Measurements from ENCODE around the gene METTL1. TPM values are rescaled to one million over a fixed set of nuclear protein-coding genes. Genes with fewer than 3 reads are reported as not detected.

Gene METTL1
- total and polyA plus RNA-seq, 2 donors (not counting 1 experiment from before 2014, with no cell fraction given) = 9.1 to 9.2 TPM

- no peak overlapping the region for H3K9ac ChIP-seq (ENCODE audit: low read length)
- ChIA-PET POLR2A (interaction anchor here (0.6 kb wide), 1 partner anchor 22 kb away, joined by 3 read pairs; no protein-coding TSS in a partner anchor), CTCF (no interaction called here)
- H4K20me1 ChIP-seq (ENCODE audit: control insufficient read depth, insufficient read depth, low read length, poor library complexity, severe bottlenecking) = peaks cover 29% of the 10 kb centered on the region
- ATAC-seq (ENCODE audit: low read depth) = no peak
- no peak overlapping the region for H3K27ac Mint-ChIP-seq
- H3K27me3 Mint-ChIP-seq = no peaks in the 10 kb centered on the region
- 98% methylated on average over 16 of the region's 20 CpGs for WGBS (ENCODE audit: insufficient coverage)
- no peak for DNase-seq
- H3K4me3 Mint-ChIP-seq = no peak overlapping the region
- H3K79me2 ChIP-seq (ENCODE audit: control insufficient read depth, insufficient read depth, low read length) = peaks cover 3% of the 10 kb centered on the region
- H3K4me1 Mint-ChIP-seq = peaks cover 21% of the 10 kb centered on the region
- H3K4me2 ChIP-seq (replicated peaks; ENCODE audit: low read depth, low read length, poor library complexity, severe bottlenecking) = no peak overlapping the region
- H3K27ac ChIP-seq (ENCODE audit: low read length in 2 of 2) = no peak overlapping the region
- no peaks in the 10 kb centered on the region for H3K9me3 Mint-ChIP-seq (ENCODE audit: insufficient read depth)
- H3K9me3 ChIP-seq (ENCODE audit: control extremely low read depth in 1 of 3, control insufficient read depth in 2 of 3, insufficient read depth in 1 of 3, low read length in 2 of 3) = no peaks in the 10 kb centered on the region
- H2AFZ ChIP-seq (ENCODE audit: insufficient read depth, low read depth, low read length, poor library complexity, severe bottlenecking) = no peak overlapping the region
- intact Hi-C loops (cut with micrococcal nuclease) = no loop called here
- TF ChIP-seq CTCF (IDR thresholded peaks at IDR 0.05) = no peak
- no peak for TF ChIP-seq EZH2 (IDR thresholded peaks at IDR 0.05; ENCODE audit: borderline replicate concordance, insufficient read depth, low read depth, low read length, poor library complexity, severe bottlenecking)
- peaks cover 17 to 21% of the 10 kb centered on the region in 2 donors for H3K4me1 ChIP-seq (ENCODE audit: control insufficient read depth in 2 of 2, insufficient read depth in 2 of 2, low read length in 2 of 2)
- no peaks in the 10 kb centered on the region for H3K27me3 ChIP-seq (replicated peaks in 1 of 4; ENCODE audit: control extremely low read depth in 1 of 4, control insufficient read depth in 3 of 4, insufficient read depth in 4 of 4, low read length in 3 of 4)
- H3K4me3 ChIP-seq (ENCODE audit: control extremely low read depth in 1 of 5, extremely low read depth in 1 of 5, insufficient read depth in 1 of 5, low read depth in 2 of 5, low read length in 4 of 5) = no peak overlapping the region
- H3K36me3 ChIP-seq (replicated peaks in 1 of 2; ENCODE audit: control extremely low read depth in 1 of 2, control insufficient read depth in 1 of 2, extremely low read depth in 1 of 2, insufficient read depth in 2 of 2, low read length in 1 of 2) = peaks cover 3 to 58% of the 10 kb centered on the region in 2 experiments
Observed at GRCh38 chr12:57719777-57720605, 51.9 kb downstream of the METTL1 start.
